AG04450 (cell line): ENCODE data around the gene LEMD2. TPM values are rescaled to one million over a fixed set of nuclear protein-coding genes. Genes with fewer than 3 reads are reported as not detected.

ENCODE experiments used
- CTCF ChIA-PET: fragments of 300-600, 350-600 bp; formaldehyde crosslinking; extraction: SDS; loops from one replicate; lab custom pipeline; 2022; ENCODE audit warnings: antibody characterized with exemption, inconsistent platforms; lab: Charles Lee
- POLR2A ChIA-PET: fragments of 350-600 bp; formaldehyde crosslinking; extraction: SDS; loops from one replicate; lab custom pipeline; 2021; ENCODE audit warnings: antibody characterized with exemption, inconsistent platforms; lab: Yijun Ruan, JAX
- DNase-seq: peaks from one replicate; pipeline ENCODE4 v3.0.0-alpha.2; 2011; ENCODE audit warnings: low read depth, low spot score
- H3K27ac ChIP-seq: one replicate; pipeline ENCODE4 v1.5.1; 2012; ENCODE audit warnings: low read depth, low read length, control low read depth
- H3K27me3 ChIP-seq: one replicate; pipeline ENCODE4 v1.6.0; 2012; ENCODE audit warnings: low read length; ENCODE audit not compliant: control insufficient read depth, insufficient read depth
- H3K4me3 ChIP-seq: 2 replicates; pipeline ENCODE4 v1.5.1; 2011; ENCODE audit warnings: mild to moderate bottlenecking, low read depth, low read length, control low read depth
- H3K9me3 ChIP-seq: 2 replicates; pipeline ENCODE4 v1.5.1; 2012; ENCODE audit warnings: low read length; ENCODE audit not compliant: control insufficient read depth, insufficient read depth
- polyA plus RNA-seq: library from polyadenylated mRNA; depleted of rRNA; stranded (reverse); fragments of >200 nt; gene quantifications from 2 replicates; pipeline ENCODE4 v1.2.3, GENCODE V29; 2011
- TF ChIP-seq, protein P1 (sequence below): IDR thresholded peaks from 2 replicates; pipeline ENCODE4 v1.5.1; 2011; ENCODE audit warnings: low read depth, low read length, control low read depth, inconsistent platforms

Gene LEMD2
- polyA plus RNA-seq, 1 experiment: 47.4 TPM

DNA sequence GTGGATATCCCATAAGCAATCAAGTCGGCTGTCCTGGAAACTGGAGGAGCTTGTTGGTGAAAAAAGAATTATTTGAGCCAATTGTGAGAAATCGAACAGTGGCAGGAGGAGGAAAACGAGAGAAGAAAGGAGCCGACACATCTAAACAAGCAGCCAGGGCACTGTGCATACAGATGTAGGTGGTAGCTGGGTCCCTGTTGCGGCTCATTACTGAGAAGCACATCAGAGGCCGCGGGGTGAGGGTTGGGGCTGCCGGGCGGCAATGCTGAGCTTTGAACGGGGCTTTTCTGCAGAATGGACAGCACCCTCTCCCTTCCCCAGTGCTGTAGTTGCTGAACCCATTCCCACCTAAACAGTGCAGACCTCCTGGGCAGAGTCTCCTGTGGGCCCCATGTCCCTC lies 4.1 kb upstream of the LEMD2 start:
- no peak overlapping the region for H3K4me3 ChIP-seq
- no peak overlapping the region for H3K27ac ChIP-seq
- POLR2A ChIA-PET: no interaction called here
- H3K27me3 ChIP-seq: peaks cover 22% of the 10 kb centered on the region
- TF ChIP-seq, protein P1, sequence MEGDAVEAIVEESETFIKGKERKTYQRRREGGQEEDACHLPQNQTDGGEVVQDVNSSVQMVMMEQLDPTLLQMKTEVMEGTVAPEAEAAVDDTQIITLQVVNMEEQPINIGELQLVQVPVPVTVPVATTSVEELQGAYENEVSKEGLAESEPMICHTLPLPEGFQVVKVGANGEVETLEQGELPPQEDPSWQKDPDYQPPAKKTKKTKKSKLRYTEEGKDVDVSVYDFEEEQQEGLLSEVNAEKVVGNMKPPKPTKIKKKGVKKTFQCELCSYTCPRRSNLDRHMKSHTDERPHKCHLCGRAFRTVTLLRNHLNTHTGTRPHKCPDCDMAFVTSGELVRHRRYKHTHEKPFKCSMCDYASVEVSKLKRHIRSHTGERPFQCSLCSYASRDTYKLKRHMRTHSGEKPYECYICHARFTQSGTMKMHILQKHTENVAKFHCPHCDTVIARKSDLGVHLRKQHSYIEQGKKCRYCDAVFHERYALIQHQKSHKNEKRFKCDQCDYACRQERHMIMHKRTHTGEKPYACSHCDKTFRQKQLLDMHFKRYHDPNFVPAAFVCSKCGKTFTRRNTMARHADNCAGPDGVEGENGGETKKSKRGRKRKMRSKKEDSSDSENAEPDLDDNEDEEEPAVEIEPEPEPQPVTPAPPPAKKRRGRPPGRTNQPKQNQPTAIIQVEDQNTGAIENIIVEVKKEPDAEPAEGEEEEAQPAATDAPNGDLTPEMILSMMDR: no peak
- H3K9me3 ChIP-seq: peaks cover 3% of the 10 kb centered on the region; the same call in 1 of the 2 replicates
- no peak for DNase-seq
- CTCF ChIA-PET: interaction anchor here (1.1 kb wide), 1 partner anchor 16 kb away, joined by 4 read pairs; no protein-coding TSS in a partner anchor

DNA sequence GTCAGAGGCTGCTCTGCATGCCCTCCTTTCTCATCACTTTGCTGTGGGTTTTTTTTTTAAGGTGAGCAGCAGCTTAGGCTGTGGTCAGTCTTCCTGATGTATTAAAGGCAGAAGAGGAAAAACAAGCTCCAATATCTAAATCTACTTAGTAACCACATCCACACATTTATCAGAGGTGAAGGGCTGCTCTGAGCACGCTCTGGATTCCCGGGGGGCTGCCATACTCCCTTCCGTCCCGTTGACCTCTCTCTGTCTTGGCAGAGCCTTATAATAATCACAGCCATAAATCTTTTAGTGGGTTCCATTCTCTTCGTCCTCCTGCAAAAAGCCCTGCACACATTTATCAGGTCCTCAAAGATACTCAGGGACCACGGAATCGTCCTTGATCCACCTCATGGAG lies 2.7 kb upstream of the LEMD2 start:
- DNase-seq: no peak
- ChIA-PET CTCF (interaction anchor here (0.7 kb wide), 1 partner anchor 263 kb away, joined by 3 read pairs; no protein-coding TSS in a partner anchor), POLR2A (no interaction called here)
- H3K9me3 ChIP-seq: peaks cover 3% of the 10 kb centered on the region; the same call in 1 of the 2 replicates
- H3K27ac ChIP-seq: no peak overlapping the region
- H3K4me3 ChIP-seq: no peak overlapping the region
- TF ChIP-seq, protein P1: no peak
- H3K27me3 ChIP-seq: peaks cover 22% of the 10 kb centered on the region

DNA sequence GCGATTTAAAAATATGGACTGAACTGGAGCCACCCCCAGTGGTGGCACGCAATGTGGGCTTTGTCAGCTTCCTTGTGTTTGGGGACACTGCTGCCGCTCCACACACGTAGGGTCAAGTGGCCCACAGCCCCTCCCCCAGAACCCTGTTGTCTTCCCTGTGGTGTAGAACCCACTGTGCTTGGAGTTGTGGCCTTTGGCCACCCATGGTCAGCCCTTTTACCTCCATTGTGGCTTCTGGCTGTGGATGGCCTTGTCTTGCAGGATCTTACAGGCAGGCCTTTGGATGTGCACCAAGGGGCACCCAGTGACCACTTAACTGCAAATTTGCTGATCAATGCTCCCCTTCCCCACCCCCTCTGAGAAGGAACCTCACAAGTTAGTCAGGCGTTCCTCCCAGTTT lies 2.0 kb upstream of the LEMD2 start:
- POLR2A ChIA-PET: interaction anchor here (0.7 kb wide), 2 partner anchors 53 to 198 kb away, joined by 3 read pairs; no protein-coding TSS in a partner anchor
- DNase-seq: no peak
- Histone ChIP-seq H3K27ac (no peak overlapping the region), H3K4me3 (no peak overlapping the region), H3K27me3 (peaks cover 18% of the 10 kb centered on the region), H3K9me3 (peaks cover 3% of the 10 kb centered on the region; the same call in 1 of the 2 replicates)
- CTCF ChIA-PET: no interaction called here
- TF ChIP-seq, protein P1: no peak

DNA sequence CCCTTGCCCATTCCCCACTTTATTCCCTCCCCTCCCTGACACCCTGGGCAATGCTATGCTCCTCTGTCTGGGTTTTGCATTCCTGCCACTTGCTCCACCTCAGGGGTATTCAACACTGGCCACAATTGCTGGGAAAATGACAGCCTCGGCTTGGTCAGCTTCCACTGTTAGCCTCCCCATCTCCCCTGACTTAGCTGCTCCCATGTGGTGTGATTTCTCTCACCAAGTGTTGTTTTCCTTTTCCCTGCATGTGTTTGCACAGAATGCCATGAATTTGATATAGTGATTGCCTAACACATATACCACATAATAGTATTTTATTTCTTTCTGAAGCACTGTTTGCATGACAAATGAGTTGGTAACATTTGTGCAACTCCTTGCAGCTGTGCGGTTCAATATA lies 1.4 kb upstream of the LEMD2 start:
- Histone ChIP-seq H3K27ac (no peak overlapping the region), H3K9me3 (peaks cover 3% of the 10 kb centered on the region; the same call in 1 of the 2 replicates), H3K4me3 (no peak overlapping the region), H3K27me3 (peaks cover 14% of the 10 kb centered on the region)
- no peak for DNase-seq
- ChIA-PET CTCF (no interaction called here), POLR2A (interaction anchor here (0.7 kb wide), 2 partner anchors 52 to 199 kb away, joined by 3 read pairs; no protein-coding TSS in a partner anchor)
- TF ChIP-seq, protein P1: no peak

DNA sequence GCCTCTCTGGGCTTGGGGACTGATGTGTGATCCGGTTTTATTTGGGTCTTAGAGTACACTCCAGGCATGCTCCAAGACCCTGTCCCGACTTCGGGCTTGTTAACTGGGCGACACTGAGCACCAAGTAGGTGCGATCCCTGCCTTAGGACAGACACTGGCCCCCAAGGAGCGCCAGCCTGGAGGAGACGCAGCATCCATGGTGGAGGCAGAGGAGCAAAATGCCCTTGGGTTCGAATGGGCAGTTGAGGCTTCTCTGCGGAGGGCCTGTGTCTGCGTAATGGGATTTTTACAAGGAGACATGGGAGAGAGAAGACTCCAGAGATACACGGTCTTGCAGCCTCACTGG lies 593 bp upstream of the LEMD2 start:
- Histone ChIP-seq H3K4me3 (peak overlapping the region; percentile 69), H3K27ac (no peak overlapping the region), H3K9me3 (peaks cover 3% of the 10 kb centered on the region; the same call in 1 of the 2 replicates), H3K27me3 (peaks cover 12% of the 10 kb centered on the region)
- CTCF ChIA-PET: interaction anchor here (5.5 kb wide), 1 partner anchor 17 kb away, joined by 31 read pairs; no protein-coding TSS in a partner anchor
- POLR2A ChIA-PET: interaction anchor here (1.0 kb wide), 1 partner anchor 18 kb away, joined by 4 read pairs; no protein-coding TSS in a partner anchor
- TF ChIP-seq, protein P1: no peak
- DNase-seq: no peak
